Small intestine (tissue), 7 donors: ENCODE results near the gene SPATC1L. TPM values are rescaled to one million over a fixed set of nuclear protein-coding genes. Genes with fewer than 3 reads are reported as not detected.

Experiments
- DNase-seq, 2 donors: peaks; one replicate each; pipeline versions ENCODE4 v3.0.0 to v3.0.0-alpha.2; 2013
- FAIRE-seq: peaks from 2 replicates; lab custom pipeline; 2012; peaks lifted over from hg19 to GRCh38; lab: Jason Lieb, UNC
- H3K27ac ChIP-seq, 3 donors: one replicate each; pipeline ENCODE4 v1.5.1; 2013; ENCODE audit warnings: low read length in 2 of 3, mild to moderate bottlenecking in 2 of 3, control low read depth in 1 of 3, inconsistent platforms in 1 of 3, low read depth in 1 of 3, moderate library complexity in 1 of 3
- H3K27me3 ChIP-seq, 3 donors: one replicate each; pipeline ENCODE4 v1.6.1; 2013; ENCODE audit warnings: low read length in 3 of 3, inconsistent platforms in 1 of 3; ENCODE audit not compliant: control insufficient read depth in 3 of 3, insufficient read depth in 3 of 3
- H3K36me3 ChIP-seq, 3 donors: one replicate each; pipeline ENCODE4 v1.6.1; 2013; ENCODE audit warnings: low read length in 3 of 3, inconsistent platforms in 1 of 3, low read depth in 1 of 3, mild to moderate bottlenecking in 1 of 3, moderate library complexity in 1 of 3; ENCODE audit not compliant: control insufficient read depth in 3 of 3, insufficient read depth in 2 of 3
- H3K4me1 ChIP-seq, 3 donors: one replicate each; pipeline ENCODE4 v1.6.1; 2013; ENCODE audit warnings: low read length in 2 of 3, inconsistent platforms in 1 of 3, low read depth in 1 of 3, mild to moderate bottlenecking in 1 of 3, moderate library complexity in 1 of 3; ENCODE audit not compliant: control insufficient read depth in 3 of 3, insufficient read depth in 2 of 3
- H3K4me3 ChIP-seq, 3 donors: one replicate each; pipeline ENCODE4 v1.5.1; 2013; ENCODE audit warnings: low read length in 3 of 3, control low read depth in 1 of 3, inconsistent platforms in 1 of 3, low read depth in 1 of 3, mild to moderate bottlenecking in 1 of 3, moderate library complexity in 1 of 3
- H3K9me3 ChIP-seq, 2 donors: one replicate each; pipeline ENCODE4 v1.6.1; 2013; ENCODE audit warnings: low read depth in 1 of 2, low read length in 1 of 2; ENCODE audit not compliant: control insufficient read depth in 2 of 2, insufficient read depth in 1 of 2
- WGBS, 3 donors: extraction: QIAGEN DNeasy Blood & Tissue Kit; methylation state at CpG; one replicate each; pipeline ENCODE4 v1.1.7; 2013; 5-methylcytosine and 5-hydroxymethylcytosine counted together
- polyA plus RNA-seq, 4 donors: library from polyadenylated mRNA; stranded (reverse) in 3 of 4; unstranded in 1 of 4; fragments of 200-250 nt in 3 of 4; fragments of 120-200 nt in 1 of 4; gene quantifications; one replicate each; pipeline versions ENCODE4 v1.2.1 to v1.2.3, GENCODE V29; 2013
- donor health status: healthy with polysubstance abuse.
- donor health status: control.
- donor health status: control.
- donor health status: Bipolar disorder and iron deficiency.
- donor health status: healthy.

The SPATC1L gene
- polyA plus RNA-seq, 4 donors = 2.9 to 12.6 (median 8.2) TPM

- Histone ChIP-seq H3K4me1 (peaks cover 0 to 30% (median 0%) of the 10 kb centered on the region in 3 donors), H3K9me3 (no peaks in the 10 kb centered on the region), H3K27ac (peak overlapping the region in 1 of 3 donors; percentile 69), H3K27me3 (no peaks in the 10 kb centered on the region), H3K4me3 (peak overlapping the region in 1 of 3 donors; percentile 42), H3K36me3 (peaks cover 0 to 2% (median 0%) of the 10 kb centered on the region in 3 donors)
- DNase-seq (no peak), FAIRE-seq (no peak)
- WGBS, 3 donors = 88 to 93% (median 89%) methylated on average over 36 to 39 of the region's 39 CpGs
These were observed 29.9 kb downstream of the SPATC1L start for GRCh38 chr21:46154155-46154954.

DNA sequence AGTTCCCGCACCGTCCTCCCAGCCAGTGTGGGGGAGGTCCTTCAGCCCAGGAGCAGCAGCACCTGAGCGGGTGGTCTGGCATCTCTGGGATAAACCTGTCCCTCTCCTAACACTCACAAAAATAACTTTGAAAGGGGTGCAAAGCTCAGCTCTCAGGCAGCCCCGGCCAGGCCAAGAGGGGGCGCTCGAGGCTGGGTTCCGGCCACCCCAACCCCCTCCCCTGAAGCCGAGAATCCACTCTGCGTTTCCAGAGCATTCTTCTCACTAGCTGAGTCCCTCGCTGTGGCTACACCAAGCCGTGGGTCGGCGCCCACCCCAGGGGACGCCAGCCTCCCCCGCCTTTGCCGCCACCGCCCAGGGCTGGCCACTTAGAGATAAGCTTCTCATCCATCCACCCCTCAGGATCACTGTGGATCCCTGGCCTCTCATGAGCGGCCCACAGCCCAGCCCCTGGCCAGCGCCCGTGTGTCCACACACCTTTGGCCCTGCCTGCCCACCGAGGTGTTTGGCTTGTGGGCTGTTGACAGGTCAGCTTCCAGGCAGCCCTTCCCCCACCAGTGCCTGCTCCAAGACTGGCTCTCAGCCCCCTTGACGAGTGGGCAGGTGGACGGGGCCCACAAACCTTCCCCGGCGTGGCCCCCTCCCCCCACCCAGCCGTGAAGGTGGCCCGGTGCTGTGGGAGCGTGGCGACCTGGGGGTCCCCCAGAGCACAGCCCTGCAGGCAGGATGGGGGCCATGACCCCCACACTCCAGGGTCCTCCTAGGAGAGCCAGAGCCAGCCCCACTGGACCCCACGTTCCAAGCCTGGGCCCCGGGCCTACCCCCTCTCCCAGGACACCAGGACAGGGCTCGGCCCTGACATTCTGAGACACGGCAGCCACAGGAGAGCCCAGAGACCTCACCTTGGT is 30.8 kb downstream of the SPATC1L start:
- 21 to 37% (median 27%) methylated on average over 27 to 33 of the region's 33 CpGs for WGBS, 3 donors
- DNase-seq (peak; percentile 37 to 79), FAIRE-seq (no peak)
- peaks cover 0 to 30% (median 0%) of the 10 kb centered on the region in 3 donors for H3K4me1 ChIP-seq
- H3K4me3 ChIP-seq = peak overlapping the region in 1 of 3 donors; percentile 42
- H3K27me3 ChIP-seq = no peaks in the 10 kb centered on the region
- no peaks in the 10 kb centered on the region for H3K9me3 ChIP-seq
- H3K36me3 ChIP-seq = peaks cover 0 to 2% (median 0%) of the 10 kb centered on the region in 3 donors
- H3K27ac ChIP-seq = peak overlapping the region in 1 of 3 donors; percentile 37

- 14 to 33% (median 15%) methylated on average over 13 to 18 of the region's 18 CpGs for WGBS, 3 donors
- Histone ChIP-seq H3K36me3 (peaks cover 0 to 5% (median 0%) of the 10 kb centered on the region in 3 donors), H3K9me3 (no peaks in the 10 kb centered on the region), H3K27me3 (no peaks in the 10 kb centered on the region), H3K27ac (no peak overlapping the region), H3K4me3 (peak overlapping the region in 1 of 3 donors; percentile 42), H3K4me1 (peaks cover 0 to 30% (median 0%) of the 10 kb centered on the region in 3 donors)
- no peak for DNase-seq
- no peak for FAIRE-seq
These were observed 31.4 kb downstream of the SPATC1L start for GRCh38 chr21:46152927-46153246.

- H3K36me3 ChIP-seq = peaks cover 0 to 5% (median 0%) of the 10 kb centered on the region in 3 donors
- WGBS, 3 donors = 81 to 87% (median 85%) methylated on average over 44 to 45 of the region's 45 CpGs
- peaks cover 0 to 31% (median 0%) of the 10 kb centered on the region in 3 donors for H3K4me1 ChIP-seq
- no peaks in the 10 kb centered on the region for H3K9me3 ChIP-seq
- no peak for DNase-seq
- H3K27me3 ChIP-seq = no peaks in the 10 kb centered on the region
- H3K4me3 ChIP-seq = peak overlapping the region in 1 of 3 donors; percentile 42
- H3K27ac ChIP-seq = no peak overlapping the region
- FAIRE-seq = no peak
These were observed 32.0 kb downstream of the SPATC1L start for GRCh38 chr21:46151989-46152926.

- H3K4me1 ChIP-seq = peaks cover 0 to 37% (median 0%) of the 10 kb centered on the region in 3 donors
- FAIRE-seq = no peak
- no peak for DNase-seq
- WGBS, 3 donors = 89 to 90% (median 90%) methylated on average over 38 to 47 of the region's 47 CpGs
- no peak overlapping the region for H3K27ac ChIP-seq
- peaks cover 0 to 5% (median 0%) of the 10 kb centered on the region in 3 donors for H3K36me3 ChIP-seq
- H3K27me3 ChIP-seq = no peaks in the 10 kb centered on the region
- no peak overlapping the region for H3K4me3 ChIP-seq
- H3K9me3 ChIP-seq = no peaks in the 10 kb centered on the region
These were observed 32.8 kb downstream of the SPATC1L start for GRCh38 chr21:46151261-46151988.

DNA sequence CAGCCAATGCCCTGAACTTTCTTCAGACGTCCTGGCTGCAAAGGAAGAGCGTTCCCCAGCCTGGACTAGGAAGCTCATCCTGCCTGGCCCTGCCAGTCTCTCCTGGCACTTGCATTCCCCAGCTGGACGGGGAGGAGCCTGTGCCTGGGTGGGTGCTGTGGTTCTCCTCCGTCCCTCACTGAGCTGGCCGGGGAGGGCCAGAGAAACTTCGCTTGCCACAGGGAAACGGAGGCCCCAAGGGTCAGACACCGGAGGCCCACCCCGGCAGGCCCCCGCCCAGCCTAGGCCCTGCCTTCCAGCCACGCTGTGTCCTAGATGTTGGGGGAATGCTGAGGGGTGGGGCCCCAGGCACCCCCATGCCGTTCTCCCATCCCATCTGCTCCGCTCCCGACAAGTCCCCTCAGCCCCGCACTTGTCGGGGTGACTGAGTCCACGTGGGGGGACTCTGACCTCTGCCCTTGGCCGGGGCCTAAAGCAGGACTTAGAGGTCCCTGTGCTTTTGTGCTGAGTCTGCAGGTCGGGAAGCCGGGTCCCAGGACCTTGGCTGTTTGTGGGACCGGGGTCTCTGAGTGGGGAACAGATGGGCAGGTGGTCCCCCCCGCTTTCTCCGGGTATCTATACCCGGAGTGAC is 33.7 kb downstream of the SPATC1L start:
- Histone ChIP-seq H3K9me3 (no peaks in the 10 kb centered on the region), H3K27me3 (no peaks in the 10 kb centered on the region), H3K4me1 (peaks cover 0 to 33% (median 0%) of the 10 kb centered on the region in 3 donors), H3K36me3 (peaks cover 0 to 5% (median 0%) of the 10 kb centered on the region in 3 donors), H3K4me3 (no peak overlapping the region), H3K27ac (no peak overlapping the region)
- 81 to 86% (median 81%) methylated on average over 24 of the region's 24 CpGs for WGBS, 3 donors
- DNase-seq (no peak), FAIRE-seq (no peak)

GRCh38 chr21:46150073-46150472 is 34.2 kb downstream of the SPATC1L start:
- Histone ChIP-seq H3K4me1 (peaks cover 0 to 32% (median 0%) of the 10 kb centered on the region in 3 donors), H3K4me3 (no peak overlapping the region), H3K36me3 (peaks cover 0 to 6% (median 0%) of the 10 kb centered on the region in 3 donors), H3K27me3 (no peaks in the 10 kb centered on the region), H3K27ac (no peak overlapping the region), H3K9me3 (no peaks in the 10 kb centered on the region)
- FAIRE-seq (no peak), DNase-seq (no peak)
- 78 to 83% (median 80%) methylated on average over 16 to 19 of the region's 19 CpGs for WGBS, 3 donors
